Muscle of leg (tissue), 11 donors: Measurements from ENCODE around the gene LRSAM1. TPM values are rescaled to one million over a fixed set of nuclear protein-coding genes. Genes with fewer than 3 reads are reported as not detected.
A peak's percentile ranks its signal among the peaks of the same experiment; 100 is the strongest.

ENCODE experiments used
- DNase-seq: peaks from one replicate; pipeline ENCODE4 v3.0.0; 2013
- H3K27ac ChIP-seq: one replicate; pipeline ENCODE4 v1.5.1; 2013; ENCODE audit warnings: mild to moderate bottlenecking, low read length, control low read depth
- H3K27me3 ChIP-seq: one replicate; pipeline ENCODE4 v1.6.1; 2013; ENCODE audit warnings: low read length; ENCODE audit not compliant: control insufficient read depth, insufficient read depth
- H3K36me3 ChIP-seq: one replicate; pipeline ENCODE4 v1.6.1; 2013; ENCODE audit warnings: low read length; ENCODE audit not compliant: control insufficient read depth, insufficient read depth
- H3K4me1 ChIP-seq: one replicate; pipeline ENCODE4 v1.6.1; 2013; ENCODE audit warnings: low read length; ENCODE audit not compliant: control insufficient read depth, insufficient read depth
- H3K4me3 ChIP-seq: one replicate; pipeline ENCODE4 v1.5.1; 2013; ENCODE audit warnings: low read length, control low read depth
- H3K9me3 ChIP-seq: replicated peaks from 2 replicates; pipeline ENCODE4 v1.6.1; 2013; ENCODE audit warnings: low read depth, low read length; ENCODE audit not compliant: control insufficient read depth
- WGBS: methylation state at CpG from one replicate; pipeline ENCODE4 v1.1.5; 2013; ENCODE audit warnings: missing lambda C conversion rate; ENCODE audit not compliant: insufficient coverage; 5-methylcytosine and 5-hydroxymethylcytosine counted together
- polyA plus RNA-seq, 8 donors: library from polyadenylated mRNA; unstranded; fragments of 120-200 nt; gene quantifications; one replicate each; pipeline versions ENCODE4 v1.2.1 to v1.2.3, GENCODE V29; 2013; ENCODE audit warnings: inconsistent platforms in 1 of 8, low replicate concordance in 1 of 8; ENCODE audit not compliant: insufficient read length in 8 of 8, insufficient read depth in 1 of 8
- total RNA-seq: library from RNA; stranded (reverse); fragments of 120-200 nt; gene quantifications from one replicate; pipeline ENCODE4 v1.2.4, GENCODE V29; 2013

LRSAM1 gene
- total and polyA plus RNA-seq, 9 donors = 5.8 to 13.7 (median 11.4) TPM

DNA sequence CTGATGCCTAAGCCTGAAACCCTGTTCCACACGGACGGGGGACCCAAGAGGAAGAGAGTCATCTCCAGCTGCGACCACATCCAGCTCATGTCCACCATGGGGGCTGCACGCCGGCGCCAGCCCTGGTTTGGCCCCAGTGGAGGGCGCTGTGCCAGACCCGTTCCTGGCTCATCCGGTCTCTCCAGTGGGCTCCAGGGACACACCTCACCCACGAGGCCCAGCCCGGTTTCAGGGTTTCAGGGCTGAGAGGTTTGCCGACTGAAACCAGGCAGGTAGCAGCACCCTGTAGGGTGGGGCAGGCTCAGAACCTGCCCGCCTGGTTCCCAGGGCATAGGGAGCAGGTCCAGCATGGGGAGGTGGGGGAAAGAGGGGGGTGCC, 89.3 kb downstream of the LRSAM1 start:
- Histone ChIP-seq H3K4me1 (peaks cover 85% of the 10 kb centered on the region), H3K4me3 (no peak overlapping the region), H3K27me3 (no peaks in the 10 kb centered on the region), H3K9me3 (no peaks in the 10 kb centered on the region), H3K27ac (no peak overlapping the region), H3K36me3 (peaks cover 9% of the 10 kb centered on the region)
- WGBS = 69% methylated on average over 7 of the region's 13 CpGs
- no peak for DNase-seq

DNA sequence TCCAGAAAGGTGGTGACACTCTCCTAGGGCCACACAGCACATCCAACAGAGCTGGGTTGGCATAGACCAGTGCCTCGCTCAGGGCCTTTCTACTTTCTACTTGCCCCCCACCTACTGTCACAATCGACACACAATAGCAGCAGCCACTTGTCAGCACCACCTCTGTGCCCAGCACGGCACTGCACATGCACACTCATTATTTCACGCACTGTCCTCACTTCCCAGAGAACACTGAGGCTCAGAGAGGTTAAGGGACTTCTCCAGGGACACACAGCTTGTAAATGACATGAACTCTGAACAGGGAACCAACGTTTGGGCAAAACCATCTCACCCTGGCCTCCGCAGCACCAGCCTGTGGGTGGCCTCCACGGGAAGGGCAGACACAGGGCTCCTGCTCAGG, 89.9 kb downstream of the LRSAM1 start:
- Histone ChIP-seq H3K27me3 (no peaks in the 10 kb centered on the region), H3K9me3 (no peaks in the 10 kb centered on the region), H3K36me3 (peaks cover 9% of the 10 kb centered on the region), H3K4me3 (no peak overlapping the region), H3K27ac (no peak overlapping the region), H3K4me1 (peaks cover 85% of the 10 kb centered on the region)
- 79% methylated on average over 7 of the region's 7 CpGs for WGBS
- no peak for DNase-seq

DNA sequence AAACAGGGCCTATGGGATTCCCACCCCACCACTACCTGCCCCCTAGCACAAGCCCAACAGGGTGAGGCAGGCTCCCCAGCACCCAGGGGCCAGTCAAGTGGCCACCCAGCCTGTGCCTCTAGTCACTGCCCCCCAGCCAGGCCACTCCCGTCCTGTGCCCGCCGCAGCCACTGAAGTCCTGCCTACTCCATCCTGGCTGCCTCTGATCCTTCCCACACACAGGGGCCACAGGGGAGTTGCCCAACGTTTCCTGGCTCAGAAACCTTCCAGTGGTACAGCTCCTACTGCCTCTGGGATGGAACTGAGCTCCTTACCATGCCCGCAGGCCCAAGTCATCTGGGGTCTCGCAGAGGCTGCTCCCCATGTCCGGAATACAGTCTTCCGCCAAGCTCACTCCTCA, 90.6 kb downstream of the LRSAM1 start:
- DNase-seq = no peak
- Histone ChIP-seq H3K9me3 (no peaks in the 10 kb centered on the region), H3K4me1 (peaks cover 85% of the 10 kb centered on the region), H3K36me3 (peaks cover 9% of the 10 kb centered on the region), H3K27ac (no peak overlapping the region), H3K4me3 (no peak overlapping the region), H3K27me3 (no peaks in the 10 kb centered on the region)
- 75% methylated on average over 8 of the region's 8 CpGs for WGBS

DNA sequence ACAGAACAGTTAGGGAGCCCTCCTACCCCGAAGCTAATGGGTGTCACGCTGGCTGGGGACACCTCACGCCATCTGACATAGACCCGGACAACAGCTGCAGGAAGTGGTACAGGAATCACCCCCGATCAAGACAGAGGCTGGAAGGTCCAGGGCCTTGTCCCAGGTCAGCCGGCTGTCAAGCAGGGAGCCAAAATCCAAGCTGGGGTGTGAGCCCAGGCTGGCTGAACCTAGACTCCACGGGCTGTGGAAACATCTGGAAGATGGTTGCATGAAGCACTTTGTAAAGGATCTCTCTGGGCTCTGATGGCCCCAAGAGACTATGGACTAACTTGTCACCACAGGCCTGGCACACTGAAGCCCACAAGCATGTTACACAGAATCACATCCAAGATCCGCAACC, 91.9 kb downstream of the LRSAM1 start:
- Histone ChIP-seq H3K27me3 (no peaks in the 10 kb centered on the region), H3K36me3 (peaks cover 9% of the 10 kb centered on the region), H3K4me3 (no peak overlapping the region), H3K9me3 (no peaks in the 10 kb centered on the region), H3K4me1 (peaks cover 76% of the 10 kb centered on the region), H3K27ac (peak overlapping the region; percentile 74)
- no peak for DNase-seq
- WGBS = 32% methylated on average over 8 of the region's 8 CpGs

DNA sequence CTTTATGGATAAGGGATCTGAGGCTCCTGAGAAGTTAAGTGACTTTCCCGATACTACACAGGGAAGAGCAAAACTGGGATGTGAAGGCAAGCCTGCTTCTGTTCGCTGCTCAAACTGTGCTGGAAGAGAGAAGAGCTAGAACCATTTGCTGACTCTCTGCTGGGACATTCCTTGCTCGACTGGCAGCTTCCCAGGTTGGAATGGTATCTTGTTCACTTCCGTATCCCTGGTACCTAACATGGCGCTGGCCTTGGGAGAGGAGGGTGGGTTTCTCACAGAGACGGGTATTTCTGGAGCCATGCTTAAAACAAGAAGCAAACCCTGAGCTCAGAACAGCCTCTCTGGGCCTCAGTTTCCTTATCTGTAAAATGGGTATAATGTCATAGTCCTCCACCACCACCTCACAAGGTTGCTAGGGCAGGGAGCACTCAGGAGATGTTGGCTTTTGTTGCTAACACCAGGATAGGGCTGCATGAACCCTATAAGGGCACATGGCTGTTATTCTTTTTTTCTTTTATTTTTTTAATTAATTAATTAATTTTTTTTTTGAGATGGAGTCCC, 92.7 kb downstream of the LRSAM1 start:
- peaks cover 10% of the 10 kb centered on the region for H3K36me3 ChIP-seq
- no peak overlapping the region for H3K4me3 ChIP-seq
- H3K27ac ChIP-seq = peak overlapping the region; percentile 31
- DNase-seq = no peak
- H3K27me3 ChIP-seq = no peaks in the 10 kb centered on the region
- H3K9me3 ChIP-seq = no peaks in the 10 kb centered on the region
- H3K4me1 ChIP-seq = peaks cover 77% of the 10 kb centered on the region
- WGBS = 45% methylated on average over 2 of the region's 6 CpGs

DNA sequence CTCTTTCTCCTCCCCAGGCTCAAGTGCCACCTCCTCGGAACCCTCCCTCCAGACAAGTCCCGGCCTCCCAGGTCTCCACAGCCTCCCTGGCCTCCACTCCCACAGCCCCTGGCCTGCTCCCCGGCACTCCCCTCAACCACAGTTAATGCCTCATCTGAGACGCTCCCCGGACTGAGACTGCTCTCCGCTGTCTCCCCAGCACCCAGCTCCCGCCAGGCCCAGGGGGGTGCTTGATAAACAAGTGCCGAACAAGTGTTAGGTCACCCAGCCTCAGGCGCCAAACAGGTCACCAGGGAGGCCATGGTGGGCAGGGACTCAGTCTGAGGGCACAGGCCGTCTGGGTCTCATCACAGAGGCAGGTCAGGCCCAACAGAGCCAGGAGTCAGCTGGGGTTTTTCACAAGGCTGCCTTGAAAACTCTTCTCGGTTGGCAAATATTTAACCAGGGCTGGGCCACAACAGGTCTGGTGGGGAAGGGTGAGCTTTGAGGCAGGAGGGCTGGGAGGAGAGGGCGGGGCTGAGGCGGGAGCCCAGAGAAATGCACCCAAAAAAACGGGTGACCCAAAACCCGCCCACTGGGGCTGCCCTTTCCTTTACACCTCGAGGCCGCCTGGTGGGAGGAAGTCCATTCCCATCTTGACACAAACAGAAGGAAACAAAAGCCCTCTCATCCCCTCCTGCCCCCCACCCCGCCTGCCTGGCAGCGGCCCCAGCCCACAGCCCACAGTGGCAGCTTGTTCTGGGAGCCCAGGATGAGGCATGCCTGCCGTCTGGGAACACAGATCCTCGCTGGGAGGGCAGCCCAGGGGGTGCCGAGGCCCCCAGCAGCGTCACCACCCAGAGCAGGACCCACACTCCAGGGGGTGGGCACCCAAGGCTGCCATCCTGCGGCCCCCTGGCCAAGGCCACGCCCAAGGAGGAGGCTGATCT, 94.2 kb downstream of the LRSAM1 start:
- Histone ChIP-seq H3K36me3 (peaks cover 14% of the 10 kb centered on the region), H3K4me3 (no peak overlapping the region), H3K4me1 (peaks cover 74% of the 10 kb centered on the region), H3K9me3 (no peaks in the 10 kb centered on the region), H3K27me3 (no peaks in the 10 kb centered on the region), H3K27ac (peak overlapping the region; percentile 69)
- no peak for DNase-seq
- 60% methylated on average over 17 of the region's 25 CpGs for WGBS

DNA sequence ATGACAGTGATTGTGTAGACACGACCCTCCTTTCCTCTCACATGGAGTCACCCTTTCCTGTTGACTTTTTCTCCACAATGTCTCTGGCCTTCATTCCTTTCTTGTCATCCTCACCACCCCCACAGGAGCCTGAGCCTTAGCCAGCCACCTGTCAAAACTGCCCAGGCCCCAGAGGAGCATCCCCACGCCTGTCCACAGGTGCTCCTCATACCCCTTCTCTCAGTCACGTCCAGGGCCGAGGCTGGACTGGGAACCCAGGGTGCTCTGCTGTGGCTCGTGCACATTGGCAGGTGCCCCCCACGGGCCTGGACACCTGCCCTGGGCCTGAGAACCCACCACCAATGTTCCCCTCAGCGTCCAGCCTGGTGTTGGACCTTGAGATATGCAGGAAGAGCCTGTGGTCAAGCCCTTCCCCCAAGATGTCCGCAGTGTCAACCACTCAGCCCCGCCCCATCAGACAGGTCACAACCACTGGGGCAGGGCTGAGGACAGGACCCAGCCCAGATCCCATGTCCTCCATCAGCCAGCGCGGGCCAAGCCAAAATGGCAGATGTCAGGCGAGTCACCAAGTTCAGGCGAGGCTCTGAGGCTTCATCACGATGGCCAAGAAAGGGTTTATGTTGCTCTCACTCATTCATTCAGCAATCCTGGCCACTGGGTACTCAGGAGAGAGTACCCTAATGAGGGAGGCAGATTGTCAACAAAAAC, 95.0 kb downstream of the LRSAM1 start:
- DNase-seq = no peak
- H3K4me1 ChIP-seq = peaks cover 68% of the 10 kb centered on the region
- H3K4me3 ChIP-seq = no peak overlapping the region
- H3K9me3 ChIP-seq = no peaks in the 10 kb centered on the region
- no peaks in the 10 kb centered on the region for H3K27me3 ChIP-seq
- WGBS = 76% methylated on average over 8 of the region's 14 CpGs
- H3K36me3 ChIP-seq = peaks cover 11% of the 10 kb centered on the region
- H3K27ac ChIP-seq = peak overlapping the region; percentile 47

DNA sequence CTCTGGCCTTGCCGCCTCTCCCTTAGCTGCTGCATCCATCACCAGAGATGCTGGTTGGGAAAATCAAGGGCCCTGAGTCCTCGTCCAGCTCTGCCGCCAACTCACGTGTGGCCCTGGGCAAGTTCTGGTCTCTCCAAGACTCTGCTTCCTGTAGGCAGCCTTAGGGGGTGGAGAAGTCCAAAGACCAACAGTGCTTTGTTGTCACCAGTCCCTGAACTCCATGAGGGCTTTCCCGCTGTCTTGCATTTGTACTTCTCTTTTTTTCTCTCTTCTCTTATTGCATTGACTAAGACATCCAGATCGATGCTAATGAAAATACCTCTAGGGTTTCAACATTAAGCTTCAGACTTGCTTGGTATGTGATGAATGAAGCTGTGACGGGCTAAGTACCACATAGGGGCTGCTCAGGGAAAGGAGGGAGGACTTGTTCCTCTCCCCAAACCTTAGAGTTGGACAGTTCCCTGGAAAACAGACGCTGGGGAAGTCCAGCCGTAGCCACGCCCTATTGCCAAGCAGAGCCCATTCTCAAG, 97.1 kb downstream of the LRSAM1 start:
- peaks cover 4% of the 10 kb centered on the region for H3K36me3 ChIP-seq
- no peak overlapping the region for H3K27ac ChIP-seq
- H3K9me3 ChIP-seq = no peaks in the 10 kb centered on the region
- H3K27me3 ChIP-seq = no peaks in the 10 kb centered on the region
- 91% methylated on average over 1 of the region's 10 CpGs for WGBS
- no peak for DNase-seq
- peaks cover 49% of the 10 kb centered on the region for H3K4me1 ChIP-seq
- H3K4me3 ChIP-seq = no peak overlapping the region

DNA sequence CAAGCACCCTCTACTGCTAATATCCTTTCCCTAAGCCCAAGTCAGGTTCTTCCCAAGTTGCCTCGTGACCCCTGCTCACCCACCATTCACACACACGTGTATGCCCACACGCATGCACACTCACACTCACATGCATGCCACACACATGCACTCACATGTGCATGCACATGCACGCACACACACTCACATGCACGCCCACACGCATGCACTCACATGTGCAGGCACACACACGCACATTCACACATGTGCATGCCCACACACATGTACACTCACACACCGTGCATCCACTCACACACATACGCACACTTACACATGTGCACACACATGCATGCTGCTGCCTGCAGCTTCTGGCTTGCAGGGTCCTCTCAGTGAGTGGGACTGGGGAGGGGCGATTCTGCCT, 97.9 kb downstream of the LRSAM1 start:
- Histone ChIP-seq H3K4me1 (peaks cover 43% of the 10 kb centered on the region), H3K4me3 (no peak overlapping the region)

DNA sequence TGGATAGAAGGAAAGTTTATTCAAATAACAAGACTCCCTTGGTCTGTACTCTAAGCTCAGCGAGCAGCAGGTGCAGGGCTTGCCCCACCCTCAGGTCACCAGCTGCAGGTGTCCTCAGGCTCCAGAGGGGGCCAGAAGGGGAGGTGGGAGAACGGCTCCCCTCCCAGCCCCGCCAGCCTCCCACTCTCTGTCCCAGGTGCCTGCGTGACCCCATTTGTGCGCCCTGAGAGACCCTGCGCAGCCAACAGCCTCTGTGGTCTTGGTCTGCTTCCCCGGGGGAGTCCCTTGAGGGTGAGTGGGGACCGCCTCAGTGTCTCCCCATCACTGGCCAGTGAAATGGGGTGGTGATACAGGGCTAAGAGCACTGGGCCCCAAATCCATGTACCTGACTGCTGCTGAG, 98.4 kb downstream of the LRSAM1 start:
- Histone ChIP-seq H3K9me3 (no peaks in the 10 kb centered on the region), H3K4me1 (peaks cover 42% of the 10 kb centered on the region), H3K27me3 (no peaks in the 10 kb centered on the region), H3K27ac (no peak overlapping the region), H3K4me3 (no peak overlapping the region), H3K36me3 (peaks cover 7% of the 10 kb centered on the region)
- DNase-seq = no peak
- WGBS = 90% methylated on average over 2 of the region's 8 CpGs

More for the DNA sequence above, 97.9 kb downstream of the LRSAM1 start:
- WGBS = 89% methylated on average over 8 of the region's 10 CpGs
- Histone ChIP-seq H3K36me3 (peaks cover 7% of the 10 kb centered on the region), H3K27me3 (no peaks in the 10 kb centered on the region), H3K9me3 (no peaks in the 10 kb centered on the region), H3K27ac (no peak overlapping the region)
- no peak for DNase-seq
